Endothelial cell (in vitro differentiated cells): ENCODE data around the gene TMEM176B. TPM values are rescaled to one million over a fixed set of nuclear protein-coding genes. Genes with fewer than 3 reads are reported as not detected.

Experiments
- DNase-seq: peaks from one replicate; pipeline ENCODE4 v3.0.0; 2021; ENCODE audit warnings: low spot score
- H3K27ac Mint-ChIP-seq: one replicate; pipeline ENCODE4 v1.8.0; 2021; ENCODE audit warnings: mixed read lengths, inconsistent platforms; ENCODE audit not compliant: unreplicated experiment
- H3K27me3 Mint-ChIP-seq: one replicate; pipeline ENCODE4 v1.8.0; 2021; ENCODE audit warnings: mild to moderate bottlenecking, moderate library complexity, mixed read lengths, inconsistent platforms; ENCODE audit not compliant: unreplicated experiment
- H3K36me3 Mint-ChIP-seq: one replicate; pipeline ENCODE4 v1.8.0; 2021; ENCODE audit warnings: mild to moderate bottlenecking, low read depth, mixed read lengths, inconsistent platforms; ENCODE audit not compliant: unreplicated experiment
- H3K4me1 Mint-ChIP-seq: one replicate; pipeline ENCODE4 v1.8.0; 2021; ENCODE audit warnings: mild to moderate bottlenecking, mixed read lengths, inconsistent platforms; ENCODE audit not compliant: unreplicated experiment
- H3K4me3 Mint-ChIP-seq: one replicate; pipeline ENCODE4 v1.8.0; 2021; ENCODE audit warnings: mild to moderate bottlenecking, mixed read lengths, inconsistent platforms; ENCODE audit not compliant: unreplicated experiment
- H3K9me3 Mint-ChIP-seq: one replicate; pipeline ENCODE4 v1.8.0; 2021; ENCODE audit warnings: mixed read lengths, inconsistent platforms; ENCODE audit not compliant: unreplicated experiment
- CTCF ChIP-seq: fragments of 200-600 bp; sonication (generic); IDR thresholded peaks from one replicate; pipeline ENCODE4 v1.5.0; 2021; ENCODE audit warnings: antibody characterized with exemption; ENCODE audit not compliant: unreplicated experiment
- total RNA-seq: library from RNA; stranded (reverse); fragmentation: NEBNext Ultra II Directional; extraction: Animal tissue kit (Norgen Biotek cat#: 25700); gene quantifications from one replicate; pipeline ENCODE4 v1.2.1, GENCODE V29; 2021; ENCODE audit not compliant: unreplicated experiment

Gene TMEM176B
- total RNA-seq, 1 donor from 2014 or later, result 1.4 TPM

DNA sequence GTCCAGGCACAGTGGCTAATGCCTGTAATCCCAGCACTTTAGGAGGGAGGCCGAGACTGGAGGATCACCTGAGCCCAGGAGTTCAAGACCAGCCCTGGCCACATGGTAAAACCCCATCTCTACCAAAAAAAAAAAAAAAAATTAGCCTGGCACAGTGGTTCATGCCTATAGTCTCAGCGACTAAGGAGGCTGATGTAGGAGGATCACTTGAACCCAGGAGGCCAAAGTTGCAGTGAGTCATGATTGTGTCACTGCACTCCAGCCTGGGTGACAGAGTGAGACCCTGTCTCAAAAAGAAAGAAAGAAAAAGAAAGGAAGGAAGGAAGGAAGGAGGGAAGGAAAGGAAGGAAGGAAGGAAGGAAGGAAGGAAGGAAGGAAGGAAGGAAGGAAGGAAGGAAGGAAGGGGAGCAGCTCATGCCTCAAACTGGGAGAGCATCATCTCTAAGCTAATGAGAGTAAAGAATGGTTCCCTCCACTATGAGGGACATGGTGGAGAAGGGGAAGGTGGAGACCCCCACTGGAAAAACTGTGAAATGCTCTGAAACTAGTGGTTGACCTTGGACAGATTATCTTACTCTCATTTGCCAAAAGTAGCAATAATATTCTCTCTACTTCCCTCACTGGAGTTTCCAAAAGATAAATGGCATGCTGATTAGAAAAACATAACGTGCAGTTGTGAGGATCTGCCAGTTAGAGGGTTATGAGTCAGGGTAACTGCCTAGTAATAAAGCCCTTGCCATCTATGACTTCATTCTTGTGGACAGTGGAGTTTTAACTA is 46.1 kb downstream of the TMEM176B start:
- H3K9me3 Mint-ChIP-seq, result no peaks in the 10 kb centered on the region
- peak; percentile 24 for TF ChIP-seq CTCF

DNA sequence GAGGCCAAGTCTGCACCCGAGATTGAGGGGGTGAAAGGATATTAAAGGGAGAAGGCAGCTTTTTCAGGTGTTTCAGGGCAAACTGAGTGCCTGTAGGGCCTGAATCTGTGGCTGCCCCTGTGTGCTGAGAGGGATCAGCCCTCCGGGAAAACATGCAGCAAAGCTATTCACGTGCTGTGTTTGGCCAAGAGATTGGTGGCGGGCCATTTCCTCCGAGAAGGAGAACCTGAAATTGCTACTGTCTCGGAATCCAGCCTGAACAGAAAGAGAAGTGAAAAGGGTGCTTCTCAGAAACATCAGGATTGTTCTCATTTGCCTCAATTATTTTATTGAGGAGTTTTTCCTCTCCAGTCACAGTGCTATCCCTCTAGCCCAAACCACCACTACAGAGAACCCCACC is 46.9 kb downstream of the TMEM176B start:
- Mint-ChIP-seq H3K27ac (no peak overlapping the region), H3K36me3 (peaks cover under 1% of the 10 kb centered on the region), H3K27me3 (peaks cover 6% of the 10 kb centered on the region), H3K9me3 (no peaks in the 10 kb centered on the region), H3K4me1 (peaks cover 27% of the 10 kb centered on the region), H3K4me3 (no peak overlapping the region)
- TF ChIP-seq CTCF, result no peak
- no peak for DNase-seq

More for the DNA sequence above, 46.1 kb downstream of the TMEM176B start:
- Mint-ChIP-seq H3K4me1 (peaks cover 26% of the 10 kb centered on the region), H3K27me3 (peaks cover 3% of the 10 kb centered on the region), H3K4me3 (no peak overlapping the region), H3K27ac (no peak overlapping the region), H3K36me3 (no peaks in the 10 kb centered on the region)
- DNase-seq, result no peak

GRCh38 chr7:150751702-150752101 is 48.5 kb downstream of the TMEM176B start:
- Mint-ChIP-seq H3K4me3 (no peak overlapping the region), H3K36me3 (peaks cover 10% of the 10 kb centered on the region), H3K27me3 (peaks cover 10% of the 10 kb centered on the region), H3K9me3 (no peaks in the 10 kb centered on the region), H3K27ac (no peak overlapping the region), H3K4me1 (peaks cover 27% of the 10 kb centered on the region)
- TF ChIP-seq CTCF, result no peak
- DNase-seq, result no peak

- Mint-ChIP-seq H3K27me3 (peaks cover 20% of the 10 kb centered on the region), H3K4me1 (peaks cover 29% of the 10 kb centered on the region)
- TF ChIP-seq CTCF, result no peak
Measured at GRCh38 chr7:150748376-150748775, 51.8 kb downstream of the TMEM176B start.

GRCh38 chr7:150746921-150747320 is 53.2 kb downstream of the TMEM176B start:
- peak overlapping the region; percentile 60 for H3K4me3 Mint-ChIP-seq

More at GRCh38 chr7:150748376-150748775, 51.8 kb downstream of the TMEM176B start:
- no peak overlapping the region for H3K27ac Mint-ChIP-seq
- H3K36me3 Mint-ChIP-seq, result peaks cover 37% of the 10 kb centered on the region
- peak overlapping the region; percentile 32 for H3K4me3 Mint-ChIP-seq
- no peak for DNase-seq
- H3K9me3 Mint-ChIP-seq, result no peaks in the 10 kb centered on the region

More at GRCh38 chr7:150746921-150747320, 53.2 kb downstream of the TMEM176B start:
- Mint-ChIP-seq H3K27ac (no peak overlapping the region), H3K4me1 (peaks cover 41% of the 10 kb centered on the region), H3K9me3 (peaks cover 3% of the 10 kb centered on the region), H3K27me3 (peaks cover 23% of the 10 kb centered on the region), H3K36me3 (peaks cover 51% of the 10 kb centered on the region)
- TF ChIP-seq CTCF, result no peak
- DNase-seq, result no peak
